GM10248 (cell line): Measurements from ENCODE around the gene FBXO5.

Source experiments
- CTCF ChIA-PET: fragments of 300-600 bp; sonication (Branson Sonifier 250); formaldehyde crosslinking; extraction: SDS; loops from one replicate; lab custom pipeline; 2021; ENCODE audit warnings: antibody characterized with exemption; lab: Yijun Ruan, JAX
- POLR2A ChIA-PET: fragments of 350-650 bp; sonication (Branson Sonifier 250); formaldehyde crosslinking; extraction: SDS; loops from one replicate; lab custom pipeline; 2020; ENCODE audit warnings: antibody characterized with exemption; lab: Yijun Ruan, JAX
- DNase-seq: peaks from one replicate; pipeline ENCODE4 v3.0.0; 2012; ENCODE audit errors: extremely low spot score
- TF ChIP-seq, protein P1 (sequence below): IDR thresholded peaks from 2 replicates; pipeline ENCODE4 v1.5.1; 2012; ENCODE audit warnings: mild to moderate bottlenecking, low read depth; ENCODE audit errors: extremely low read depth, missing control alignments, control extremely low read depth

Gene FBXO5

GRCh38 chr6:152932865-152933264 lies 50.0 kb downstream of the FBXO5 start:
- ChIA-PET CTCF (interaction anchor here (1.0 to 1.7 kb wide), 2 partner anchors 22 to 34 kb away, joined by 3 to 5 read pairs; no protein-coding TSS in a partner anchor), POLR2A (no interaction called here)
- TF ChIP-seq, protein P1, sequence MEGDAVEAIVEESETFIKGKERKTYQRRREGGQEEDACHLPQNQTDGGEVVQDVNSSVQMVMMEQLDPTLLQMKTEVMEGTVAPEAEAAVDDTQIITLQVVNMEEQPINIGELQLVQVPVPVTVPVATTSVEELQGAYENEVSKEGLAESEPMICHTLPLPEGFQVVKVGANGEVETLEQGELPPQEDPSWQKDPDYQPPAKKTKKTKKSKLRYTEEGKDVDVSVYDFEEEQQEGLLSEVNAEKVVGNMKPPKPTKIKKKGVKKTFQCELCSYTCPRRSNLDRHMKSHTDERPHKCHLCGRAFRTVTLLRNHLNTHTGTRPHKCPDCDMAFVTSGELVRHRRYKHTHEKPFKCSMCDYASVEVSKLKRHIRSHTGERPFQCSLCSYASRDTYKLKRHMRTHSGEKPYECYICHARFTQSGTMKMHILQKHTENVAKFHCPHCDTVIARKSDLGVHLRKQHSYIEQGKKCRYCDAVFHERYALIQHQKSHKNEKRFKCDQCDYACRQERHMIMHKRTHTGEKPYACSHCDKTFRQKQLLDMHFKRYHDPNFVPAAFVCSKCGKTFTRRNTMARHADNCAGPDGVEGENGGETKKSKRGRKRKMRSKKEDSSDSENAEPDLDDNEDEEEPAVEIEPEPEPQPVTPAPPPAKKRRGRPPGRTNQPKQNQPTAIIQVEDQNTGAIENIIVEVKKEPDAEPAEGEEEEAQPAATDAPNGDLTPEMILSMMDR, result no peak
- DNase-seq, result no peak

DNA sequence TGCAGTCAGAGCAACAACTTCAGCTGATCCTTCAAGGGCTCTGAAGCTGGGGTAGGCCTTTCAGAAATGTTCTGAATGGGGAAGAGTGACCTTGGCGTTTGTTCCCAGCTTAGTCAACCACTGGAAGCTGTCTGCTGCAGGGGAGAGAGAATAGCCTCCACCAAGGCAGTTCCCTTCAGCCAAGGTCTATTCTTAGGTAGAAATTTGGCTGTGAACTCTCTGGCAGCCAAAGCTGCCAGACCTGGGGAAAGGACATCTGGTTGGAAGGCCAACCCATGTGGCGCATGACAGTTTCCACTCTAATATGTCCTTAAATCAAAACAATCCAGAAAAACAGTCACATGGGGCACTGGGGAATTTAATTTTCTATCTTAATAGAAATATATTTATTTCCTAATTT lies 60.1 kb downstream of the FBXO5 start:
- no peak for DNase-seq
- TF ChIP-seq, protein P1, result no peak
- ChIA-PET POLR2A (interaction anchor here (0.7 kb wide), 1 partner anchor 1041 kb away, joined by 4 read pairs; no protein-coding TSS in a partner anchor), CTCF (interaction anchor here (1.4 kb wide), 1 partner anchor 8 kb away, joined by 3 read pairs; no protein-coding TSS in a partner anchor)
